HepG2 (cell line): ENCODE data around the gene PC. TPM values are rescaled to one million over a fixed set of nuclear protein-coding genes. Genes with fewer than 3 reads are reported as not detected.

ENCODE experiments used
- ATAC-seq: fragments of 200-7000 bp; cut with Tn5 transposase; 3 replicates; pipeline ENCODE4 v1.9.1; 2020; ENCODE audit warnings: mild to moderate bottlenecking, moderate library complexity
- BruUV-seq: library from RNA; stranded (reverse); fragments of 400-500 nt; replicated peaks from 2 replicates; lab custom pipeline; 2021; lab: Mats Ljungman, UMichigan
- CTCF ChIA-PET: fragments of 300-600 bp; formaldehyde crosslinking; extraction: SDS; loops from one replicate; lab custom pipeline; 2021; ENCODE audit warnings: low total read pairs, inconsistent platforms, low intra/inter-chr PET ratio; lab: Yijun Ruan, JAX
- POLR2A ChIA-PET: fragments of 350-600 bp; sonication (Branson Sonifier 250); formaldehyde crosslinking; loops from one replicate; lab custom pipeline; 2020; ENCODE audit warnings: antibody characterized with exemption, inconsistent platforms; lab: Yijun Ruan, JAX
- DNase-seq: peaks from one replicate; pipeline ENCODE4 v3.0.0-alpha.2; 2015; ENCODE audit warnings: low spot score
- FAIRE-seq: peaks from 3 replicates; lab custom pipeline; 2011; peaks lifted over from hg19 to GRCh38; lab: Jason Lieb, UNC
- H2AFZ ChIP-seq: one replicate; pipeline ENCODE4 v1.6.1; 2011; ENCODE audit warnings: low read length, inconsistent platforms
- H3K27ac ChIP-seq: fragments of 300-600 bp; 3 replicates; pipeline ENCODE4 v1.8.0; 2011; ENCODE audit warnings: mixed run types, mild to moderate bottlenecking, mixed read lengths, low read length, inconsistent platforms; ENCODE audit not compliant: insufficient read depth; ENCODE audit errors: extremely low read length
- H3K27me3 ChIP-seq, 2 experiments: fragments of 200-600 bp in 1 of 2; 2 replicates in 1 of 2; 3 replicates in 1 of 2; pipeline versions ENCODE4 v1.6.0 to v1.8.0; 2011; ENCODE audit warnings: low read length in 2 of 2, mild to moderate bottlenecking in 2 of 2, moderate library complexity in 2 of 2, inconsistent platforms in 1 of 2; ENCODE audit not compliant: insufficient read depth in 2 of 2, control insufficient read depth in 1 of 2
- H3K36me3 ChIP-seq, 2 experiments: fragments of 200-600 bp in 1 of 2; replicated peaks in 1 of 2; 2 replicates in 1 of 2; 3 replicates in 1 of 2; pipeline versions ENCODE4 v1.5.1 to v1.8.0; 2011; ENCODE audit warnings: low read length in 2 of 2, inconsistent platforms in 1 of 2; ENCODE audit not compliant: insufficient read depth in 2 of 2, control insufficient read depth in 1 of 2
- H3K4me1 ChIP-seq: 2 replicates; pipeline ENCODE4 v1.5.1; 2012; ENCODE audit warnings: low read length, inconsistent platforms; ENCODE audit not compliant: insufficient read depth
- H3K4me2 ChIP-seq: 2 replicates; pipeline ENCODE4 v1.6.0; 2011; ENCODE audit warnings: low read depth, low read length, inconsistent platforms
- H3K4me3 ChIP-seq, 3 experiments: fragments of 200-600 bp in 1 of 3; sonication (generic), shearing (Covaris generic) in 1 of 3; replicated peaks in 1 of 3; 2 replicates each; pipeline ENCODE4 v1.5.1; 2011 to 2016; ENCODE audit warnings: low read length in 3 of 3, inconsistent platforms in 2 of 3, low read depth in 2 of 3, mild to moderate bottlenecking in 2 of 3, control low read depth in 1 of 3, mixed read lengths in 1 of 3; ENCODE audit not compliant: insufficient read depth in 1 of 3
- H3K79me2 ChIP-seq: one replicate; pipeline ENCODE4 v1.6.1; 2011; ENCODE audit warnings: low read length, inconsistent platforms; ENCODE audit not compliant: insufficient read depth
- H3K9ac ChIP-seq: 2 replicates; pipeline ENCODE4 v1.6.0; 2011; ENCODE audit warnings: mild to moderate bottlenecking, low read depth, low read length, inconsistent platforms; ENCODE audit not compliant: insufficient read depth
- H3K9me3 ChIP-seq: 2 replicates; pipeline ENCODE4 v1.5.1; 2012; ENCODE audit warnings: mild to moderate bottlenecking, low read length
- H4K20me1 ChIP-seq: 2 replicates; pipeline ENCODE4 v1.6.0; 2011; ENCODE audit warnings: inconsistent platforms, mild to moderate bottlenecking, low read length, moderate library complexity; ENCODE audit not compliant: insufficient read depth
- FOXO1 ChIP-seq: sonication (generic); formaldehyde crosslinking; IDR thresholded peaks from 2 replicates; pipeline ENCODE4 v1.4.0; 2020; ENCODE audit warnings: missing genetic modification reagents
- KLF12 ChIP-seq: sonication (generic); formaldehyde crosslinking; IDR thresholded peaks from 2 replicates; pipeline ENCODE4 v1.4.0; 2020; ENCODE audit warnings: missing genetic modification reagents, borderline replicate concordance
- KLF13 ChIP-seq: sonication (generic); formaldehyde crosslinking; IDR thresholded peaks from 2 replicates; pipeline ENCODE4 v1.4.0; 2020; ENCODE audit warnings: mild to moderate bottlenecking, missing genetic modification reagents
- KLF6 ChIP-seq: IDR thresholded peaks from 2 replicates; pipeline ENCODE4 v1.8.0; 2016; ENCODE audit warnings: missing biosample characterization, missing genetic modification reagents
- MAZ ChIP-seq, 2 experiments: sonication (generic) in 1 of 2; formaldehyde crosslinking in 1 of 2; IDR thresholded peaks; 2 replicates each; pipeline versions ENCODE4 v1.5.0 to v1.6.1; 2012 to 2020; ENCODE audit warnings: low read depth in 2 of 2, mild to moderate bottlenecking in 2 of 2, borderline replicate concordance in 1 of 2, improper control_type of control experiment in 1 of 2, low read length in 1 of 2, missing genetic modification reagents in 1 of 2, moderate library complexity in 1 of 2
- MIER3 ChIP-seq: IDR thresholded peaks from 2 replicates; pipeline ENCODE4 v1.6.1; 2016; ENCODE audit warnings: missing compliant biosample characterization, borderline replicate concordance
- MLLT10 ChIP-seq: sonication (generic); formaldehyde crosslinking; IDR thresholded peaks from 2 replicates; pipeline ENCODE4 v1.4.0; 2020; ENCODE audit warnings: missing genetic modification reagents
- NR2C2 ChIP-seq: sonication (generic); formaldehyde crosslinking; IDR thresholded peaks from 2 replicates; pipeline ENCODE4 v1.4.0; 2020; ENCODE audit warnings: missing genetic modification reagents, mild to moderate bottlenecking, moderate library complexity, borderline replicate concordance
- SALL1 ChIP-seq: sonication (generic); formaldehyde crosslinking; IDR thresholded peaks from 2 replicates; pipeline ENCODE4 v1.8.0; 2022; ENCODE audit warnings: mild to moderate bottlenecking, missing genetic modification reagents
- SP140L ChIP-seq: sonication (generic); formaldehyde crosslinking; IDR thresholded peaks from 2 replicates; pipeline ENCODE4 v1.4.0; 2020; ENCODE audit warnings: missing genetic modification reagents, borderline replicate concordance
- TCF12 ChIP-seq, 2 experiments: fragments of 450-650 bp in 1 of 2; sonication (generic) in 1 of 2; formaldehyde crosslinking in 1 of 2; IDR thresholded peaks; 2 replicates each; pipeline versions ENCODE4 v1.6.1 to v1.8.0; 2017 to 2022; ENCODE audit warnings: antibody characterized with exemption in 1 of 2, mild to moderate bottlenecking in 1 of 2, missing genetic modification reagents in 1 of 2, moderate library complexity in 1 of 2
- ZNF792 ChIP-seq: IDR thresholded peaks from 2 replicates; pipeline ENCODE4 v1.6.1; 2016
- WGBS: methylation state at CpG from one replicate; pipeline ENCODE4 v1.1.6; 2017; ENCODE audit warnings: low lambda C conversion rate; 5-methylcytosine and 5-hydroxymethylcytosine counted together
- in situ Hi-C: cut with HindIII; loops from 2 replicates; pipeline ENCODE4 v1.10.0; 2017; ENCODE audit warnings: low pct_unique_long_range_greater_than_20kb; ENCODE audit not compliant: extremely low pct_ligation_motif_present
- intact Hi-C: fragments of 100-400 bp; cut with micrococcal nuclease; formaldehyde crosslinking; loops from one replicate; pipeline ENCODE4 v1.10.0; 2022; ENCODE audit not compliant: unreplicated experiment
- polyA plus RNA-seq, 8 experiments: library from polyadenylated mRNA; depleted of rRNA in 3 of 8; stranded (reverse) in 7 of 8; unstranded in 1 of 8; fragments of >200 nt; fragmentation: Illumina TruSeq in 4 of 8; extraction: Trizol in 4 of 8; gene quantifications; 2 replicates each; pipeline versions ENCODE4 v1.2.1 to v1.2.3, GENCODE V29; 2011 to 2016; ENCODE audit warnings: low read depth in 4 of 8, missing spikeins in 1 of 8, mixed read lengths in 1 of 8; ENCODE audit not compliant: insufficient read depth in 1 of 8
- total RNA-seq, 5 experiments: library from RNA; depleted of rRNA; stranded (reverse); fragments of >200 nt; fragmentation: Illumina TruSeq; extraction: Trizol; gene quantifications; 2 replicates each; pipeline ENCODE4 v1.2.3, GENCODE V29; 2016; ENCODE audit warnings: low read depth in 1 of 5
- TF ChIP-seq, protein P1 (sequence below): sonication (generic); formaldehyde crosslinking; IDR thresholded peaks from 2 replicates; pipeline ENCODE4 v1.4.0; 2020; ENCODE audit warnings: missing genetic modification reagents, borderline replicate concordance
- TF ChIP-seq, protein P2 (sequence below): sonication (generic); formaldehyde crosslinking; conservative IDR thresholded peaks from 2 replicates; pipeline ENCODE4 v1.4.0; 2020; ENCODE audit warnings: missing genetic modification reagents
- TF ChIP-seq, protein P3 (sequence below): sonication (generic); formaldehyde crosslinking; conservative IDR thresholded peaks from 2 replicates; pipeline ENCODE4 v1.4.0; 2020; ENCODE audit warnings: missing genetic modification reagents
- TF ChIP-seq, protein P4 (sequence below): sonication (generic); formaldehyde crosslinking; IDR thresholded peaks from 2 replicates; pipeline ENCODE4 v1.8.0; 2022; ENCODE audit warnings: mild to moderate bottlenecking, missing genetic modification reagents, moderate library complexity

The PC gene
- total and polyA plus RNA-seq, 2 of the 13 experiments (the other 11 are each of a cell fraction or from before 2014, with no cell fraction given), result 29.0 to 39.0 TPM

DNA sequence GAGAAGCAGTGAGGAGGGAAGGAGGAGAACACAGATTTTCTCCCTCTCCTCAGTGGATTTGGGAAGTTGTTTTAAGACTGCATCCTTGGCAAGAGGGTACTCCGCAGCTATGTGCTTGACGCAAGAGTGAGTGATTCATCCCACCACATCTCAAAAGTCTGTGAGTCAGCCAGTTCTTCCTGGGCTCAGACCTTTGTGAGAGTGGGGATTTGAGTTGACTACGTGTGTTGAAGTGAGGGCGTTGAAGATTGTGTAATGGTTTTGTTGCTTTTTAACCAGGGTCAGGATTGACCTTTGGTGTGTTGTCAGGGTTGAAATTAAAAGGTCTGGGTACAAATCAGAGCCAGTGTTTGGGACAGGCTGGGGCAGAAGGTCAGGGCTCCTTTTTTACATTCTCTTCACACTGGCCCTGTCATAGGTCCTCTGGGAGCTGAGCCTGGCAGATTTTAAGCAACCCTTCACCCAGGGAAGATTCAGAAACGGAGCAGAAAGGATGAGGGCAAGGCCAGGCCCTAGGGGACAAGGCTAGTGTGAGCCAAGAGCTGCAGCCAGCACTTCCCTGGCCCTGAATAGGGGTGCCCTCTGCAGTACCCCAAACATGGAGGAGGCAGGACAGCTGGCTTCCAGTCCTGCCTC lies 12.7 kb upstream of the PC start:
- POLR2A ChIA-PET, result interaction anchor here (0.5 to 3.3 kb wide), 9 partner anchors 9 to 129 kb away, joined by 3 to 30 read pairs (median 6); partner anchors contain the start of genes PC and RCE1
- no peaks in the 10 kb centered on the region for H3K36me3 ChIP-seq
- in situ Hi-C loops (loop anchor here (10.0 kb wide), 1 partner anchor 126 kb away; the partner anchor contains the start of gene RCE1), intact Hi-C loops (no loop called here)
- H3K9me3 ChIP-seq, result no peaks in the 10 kb centered on the region
- 2% methylated on average over 4 of the region's 5 CpGs for WGBS
- peaks cover 94% of the 10 kb centered on the region for H3K4me1 ChIP-seq
- ATAC-seq (peak; percentile 84), FAIRE-seq (peak; percentile 98), DNase-seq (peak; percentile 95)
- H3K4me3 ChIP-seq, result peak overlapping the region in 1 of 3 experiments; percentile 56; a peak in 2 of 6 replicates
- no peaks in the 10 kb centered on the region for H3K79me2 ChIP-seq
- H3K27me3 ChIP-seq, result no peaks in the 10 kb centered on the region
- CTCF ChIA-PET, result no interaction called here
- H3K4me2 ChIP-seq, result peak overlapping the region; percentile 82
- no peak overlapping the region for H2AFZ ChIP-seq
- H3K27ac ChIP-seq, result peak overlapping the region; percentile 64
- BruUV-seq, result no TSS peak
- peak overlapping the region; percentile 21; the same call in 1 of the 2 replicates for H3K9ac ChIP-seq
- no peaks in the 10 kb centered on the region for H4K20me1 ChIP-seq
- TF ChIP-seq, protein P1, sequence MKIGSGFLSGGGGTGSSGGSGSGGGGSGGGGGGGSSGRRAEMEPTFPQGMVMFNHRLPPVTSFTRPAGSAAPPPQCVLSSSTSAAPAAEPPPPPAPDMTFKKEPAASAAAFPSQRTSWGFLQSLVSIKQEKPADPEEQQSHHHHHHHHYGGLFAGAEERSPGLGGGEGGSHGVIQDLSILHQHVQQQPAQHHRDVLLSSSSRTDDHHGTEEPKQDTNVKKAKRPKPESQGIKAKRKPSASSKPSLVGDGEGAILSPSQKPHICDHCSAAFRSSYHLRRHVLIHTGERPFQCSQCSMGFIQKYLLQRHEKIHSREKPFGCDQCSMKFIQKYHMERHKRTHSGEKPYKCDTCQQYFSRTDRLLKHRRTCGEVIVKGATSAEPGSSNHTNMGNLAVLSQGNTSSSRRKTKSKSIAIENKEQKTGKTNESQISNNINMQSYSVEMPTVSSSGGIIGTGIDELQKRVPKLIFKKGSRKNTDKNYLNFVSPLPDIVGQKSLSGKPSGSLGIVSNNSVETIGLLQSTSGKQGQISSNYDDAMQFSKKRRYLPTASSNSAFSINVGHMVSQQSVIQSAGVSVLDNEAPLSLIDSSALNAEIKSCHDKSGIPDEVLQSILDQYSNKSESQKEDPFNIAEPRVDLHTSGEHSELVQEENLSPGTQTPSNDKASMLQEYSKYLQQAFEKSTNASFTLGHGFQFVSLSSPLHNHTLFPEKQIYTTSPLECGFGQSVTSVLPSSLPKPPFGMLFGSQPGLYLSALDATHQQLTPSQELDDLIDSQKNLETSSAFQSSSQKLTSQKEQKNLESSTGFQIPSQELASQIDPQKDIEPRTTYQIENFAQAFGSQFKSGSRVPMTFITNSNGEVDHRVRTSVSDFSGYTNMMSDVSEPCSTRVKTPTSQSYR (CRISPR knock-in tag), result peak; percentile 19; the same call in 1 of the 2 replicates
- TF ChIP-seq KLF6 (peak; percentile 73; the same call in 1 of the 2 replicates), KLF13 (CRISPR knock-in tag) (no peak), NR2C2 (CRISPR knock-in tag) (peak; percentile 87; the same call in 1 of the 2 replicates), FOXO1 (peak; percentile 93), MAZ (IDR thresholded peaks at IDR 0.05; ENCODE audit: borderline replicate concordance, low read depth, low read length) (no peak), MAZ (CRISPR knock-in tag; IDR thresholded peaks at IDR 0.05; ENCODE audit: low read depth) (peak; percentile 63; the same call in 1 of the 2 replicates), SP140L (no peak), MLLT10 (CRISPR knock-in tag) (no peak), ZNF792 (CRISPR knock-in tag) (peak; percentile 89; the same call in 1 of the 2 replicates), TCF12 (IDR thresholded peaks at IDR 0.05) (no peak), TCF12 (CRISPR knock-in tag; IDR thresholded peaks at IDR 0.05) (no peak), KLF12 (no peak), SALL1 (CRISPR knock-in tag) (peak; percentile 85), MIER3 (CRISPR knock-in tag) (peak; percentile 71; the same call in 1 of the 2 replicates)
- TF ChIP-seq, protein P2, sequence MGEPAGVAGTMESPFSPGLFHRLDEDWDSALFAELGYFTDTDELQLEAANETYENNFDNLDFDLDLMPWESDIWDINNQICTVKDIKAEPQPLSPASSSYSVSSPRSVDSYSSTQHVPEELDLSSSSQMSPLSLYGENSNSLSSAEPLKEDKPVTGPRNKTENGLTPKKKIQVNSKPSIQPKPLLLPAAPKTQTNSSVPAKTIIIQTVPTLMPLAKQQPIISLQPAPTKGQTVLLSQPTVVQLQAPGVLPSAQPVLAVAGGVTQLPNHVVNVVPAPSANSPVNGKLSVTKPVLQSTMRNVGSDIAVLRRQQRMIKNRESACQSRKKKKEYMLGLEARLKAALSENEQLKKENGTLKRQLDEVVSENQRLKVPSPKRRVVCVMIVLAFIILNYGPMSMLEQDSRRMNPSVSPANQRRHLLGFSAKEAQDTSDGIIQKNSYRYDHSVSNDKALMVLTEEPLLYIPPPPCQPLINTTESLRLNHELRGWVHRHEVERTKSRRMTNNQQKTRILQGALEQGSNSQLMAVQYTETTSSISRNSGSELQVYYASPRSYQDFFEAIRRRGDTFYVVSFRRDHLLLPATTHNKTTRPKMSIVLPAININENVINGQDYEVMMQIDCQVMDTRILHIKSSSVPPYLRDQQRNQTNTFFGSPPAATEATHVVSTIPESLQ (CRISPR knock-in tag), result no peak
- TF ChIP-seq, protein P3, sequence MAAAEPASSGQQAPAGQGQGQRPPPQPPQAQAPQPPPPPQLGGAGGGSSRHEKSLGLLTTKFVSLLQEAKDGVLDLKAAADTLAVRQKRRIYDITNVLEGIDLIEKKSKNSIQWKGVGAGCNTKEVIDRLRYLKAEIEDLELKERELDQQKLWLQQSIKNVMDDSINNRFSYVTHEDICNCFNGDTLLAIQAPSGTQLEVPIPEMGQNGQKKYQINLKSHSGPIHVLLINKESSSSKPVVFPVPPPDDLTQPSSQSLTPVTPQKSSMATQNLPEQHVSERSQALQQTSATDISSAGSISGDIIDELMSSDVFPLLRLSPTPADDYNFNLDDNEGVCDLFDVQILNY (CRISPR knock-in tag), result no peak
- TF ChIP-seq, protein P4, sequence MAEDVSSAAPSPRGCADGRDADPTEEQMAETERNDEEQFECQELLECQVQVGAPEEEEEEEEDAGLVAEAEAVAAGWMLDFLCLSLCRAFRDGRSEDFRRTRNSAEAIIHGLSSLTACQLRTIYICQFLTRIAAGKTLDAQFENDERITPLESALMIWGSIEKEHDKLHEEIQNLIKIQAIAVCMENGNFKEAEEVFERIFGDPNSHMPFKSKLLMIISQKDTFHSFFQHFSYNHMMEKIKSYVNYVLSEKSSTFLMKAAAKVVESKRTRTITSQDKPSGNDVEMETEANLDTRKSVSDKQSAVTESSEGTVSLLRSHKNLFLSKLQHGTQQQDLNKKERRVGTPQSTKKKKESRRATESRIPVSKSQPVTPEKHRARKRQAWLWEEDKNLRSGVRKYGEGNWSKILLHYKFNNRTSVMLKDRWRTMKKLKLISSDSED (CRISPR knock-in tag), result no peak
